LNCaP clone FGC (cell line): ENCODE data around the gene NFIX.
A peak's percentile ranks its signal among the peaks of the same experiment; 100 is the strongest.

Experiments
- DNase-seq: peaks from one replicate; pipeline ENCODE4 v3.0.0-alpha.2; 2011; ENCODE audit warnings: low read depth
- H3K4me3 ChIP-seq: 2 replicates; pipeline ENCODE4 v1.5.1; 2011; ENCODE audit warnings: mild to moderate bottlenecking, low read depth, low read length, control low read depth
- TF ChIP-seq, protein P1 (sequence below): IDR thresholded peaks from 2 replicates; pipeline ENCODE4 v1.5.1; 2012; ENCODE audit warnings: mild to moderate bottlenecking; ENCODE audit not compliant: control insufficient read depth, insufficient read depth; ENCODE audit errors: extremely low read depth

The NFIX gene

GRCh38 chr19:13095393-13095784 lies 100.1 kb downstream of the NFIX start:
- H3K4me3 ChIP-seq, result no peak overlapping the region
- TF ChIP-seq, protein P1, sequence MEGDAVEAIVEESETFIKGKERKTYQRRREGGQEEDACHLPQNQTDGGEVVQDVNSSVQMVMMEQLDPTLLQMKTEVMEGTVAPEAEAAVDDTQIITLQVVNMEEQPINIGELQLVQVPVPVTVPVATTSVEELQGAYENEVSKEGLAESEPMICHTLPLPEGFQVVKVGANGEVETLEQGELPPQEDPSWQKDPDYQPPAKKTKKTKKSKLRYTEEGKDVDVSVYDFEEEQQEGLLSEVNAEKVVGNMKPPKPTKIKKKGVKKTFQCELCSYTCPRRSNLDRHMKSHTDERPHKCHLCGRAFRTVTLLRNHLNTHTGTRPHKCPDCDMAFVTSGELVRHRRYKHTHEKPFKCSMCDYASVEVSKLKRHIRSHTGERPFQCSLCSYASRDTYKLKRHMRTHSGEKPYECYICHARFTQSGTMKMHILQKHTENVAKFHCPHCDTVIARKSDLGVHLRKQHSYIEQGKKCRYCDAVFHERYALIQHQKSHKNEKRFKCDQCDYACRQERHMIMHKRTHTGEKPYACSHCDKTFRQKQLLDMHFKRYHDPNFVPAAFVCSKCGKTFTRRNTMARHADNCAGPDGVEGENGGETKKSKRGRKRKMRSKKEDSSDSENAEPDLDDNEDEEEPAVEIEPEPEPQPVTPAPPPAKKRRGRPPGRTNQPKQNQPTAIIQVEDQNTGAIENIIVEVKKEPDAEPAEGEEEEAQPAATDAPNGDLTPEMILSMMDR, result no peak
- no peak for DNase-seq

DNA sequence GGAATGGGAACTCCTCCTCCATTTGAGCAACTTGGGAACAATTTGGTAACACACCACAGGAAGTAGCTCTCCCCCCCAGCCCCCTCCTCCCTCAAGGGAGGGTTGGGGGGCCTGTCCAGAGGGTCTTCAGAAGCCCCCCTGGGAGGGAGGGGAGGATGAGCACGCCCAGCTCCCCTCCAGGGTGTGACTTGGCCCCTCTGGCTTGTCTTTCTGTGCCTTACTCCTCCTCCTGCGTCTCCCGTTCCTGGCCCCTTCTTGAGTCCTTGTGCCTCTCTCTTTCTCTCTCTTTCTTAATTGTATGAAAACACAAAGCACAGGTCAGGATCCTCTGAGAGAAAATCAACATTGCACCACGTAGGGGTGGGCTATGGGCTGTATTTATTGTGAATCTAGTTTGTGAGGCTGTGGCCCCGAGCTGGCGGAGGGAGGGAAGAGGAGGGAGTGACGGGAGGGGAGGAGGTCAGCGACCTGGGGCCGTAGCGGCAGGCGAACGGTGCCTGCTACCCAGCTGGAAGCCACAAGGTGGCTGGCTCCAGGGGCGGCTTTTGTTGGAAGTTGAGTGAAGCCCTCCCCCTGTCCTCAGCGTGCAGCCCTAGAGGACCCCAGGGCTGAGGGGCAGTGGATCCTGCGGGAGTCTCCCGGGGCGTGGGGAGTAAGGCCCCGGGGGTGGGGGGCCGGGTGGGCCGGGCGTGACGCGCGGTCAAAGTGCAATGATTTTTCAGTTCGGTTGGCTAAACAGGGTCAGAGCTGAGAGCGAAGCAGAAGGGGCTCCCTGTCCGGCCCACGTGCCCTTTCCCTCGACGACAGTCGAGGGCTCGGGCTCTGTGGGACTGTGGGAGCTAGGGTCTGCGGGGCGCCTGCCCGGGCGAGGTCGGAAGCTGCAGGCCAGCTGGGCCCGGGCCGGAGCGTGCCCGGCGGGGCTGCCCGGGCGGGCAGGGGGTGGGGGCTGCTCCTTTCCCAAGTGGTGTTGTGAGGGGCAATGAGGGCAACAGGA lies 101.0 kb downstream of the NFIX start:
- DNase-seq, result no peak
- H3K4me3 ChIP-seq, result no peak overlapping the region
- TF ChIP-seq, protein P1, result no peak

DNA sequence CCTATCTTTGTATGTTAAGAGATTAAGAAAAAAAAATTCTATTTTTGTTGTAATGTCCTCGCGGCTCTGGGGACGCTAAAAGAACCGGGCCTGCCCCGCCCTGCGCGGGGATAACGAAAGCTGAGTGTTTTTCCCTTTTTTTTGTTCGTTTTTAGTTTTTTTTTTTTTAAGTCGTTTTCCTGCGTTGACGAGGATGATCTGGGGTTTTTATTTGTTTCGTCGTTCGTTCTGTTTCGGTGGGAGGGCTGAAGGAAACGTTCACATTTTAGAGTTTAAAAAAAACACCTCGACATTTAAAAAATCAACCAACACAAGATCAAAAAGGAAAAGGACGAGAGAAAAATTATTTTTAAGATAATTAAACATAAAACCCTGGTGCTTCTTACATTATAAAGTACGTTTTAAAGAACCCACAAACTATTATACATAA lies 101.8 kb downstream of the NFIX start:
- DNase-seq, result no peak
- no peak overlapping the region for H3K4me3 ChIP-seq

GRCh38 chr19:13097463-13098258 lies 102.4 kb downstream of the NFIX start:
- DNase-seq, result no peak
- no peak overlapping the region; the same call in 1 of the 2 replicates for H3K4me3 ChIP-seq
- TF ChIP-seq, protein P1, result no peak

More for the DNA sequence above, 101.8 kb downstream of the NFIX start:
- TF ChIP-seq, protein P1, result no peak

- H3K4me3 ChIP-seq, result no peak overlapping the region
- TF ChIP-seq, protein P1, result no peak
- peak; percentile 19 for DNase-seq
Measured at GRCh38 chr19:13098277-13099072, 103.2 kb downstream of the NFIX start.
